ENCODE measurements around the gene MYH6.

The MYH6 gene

DNA sequence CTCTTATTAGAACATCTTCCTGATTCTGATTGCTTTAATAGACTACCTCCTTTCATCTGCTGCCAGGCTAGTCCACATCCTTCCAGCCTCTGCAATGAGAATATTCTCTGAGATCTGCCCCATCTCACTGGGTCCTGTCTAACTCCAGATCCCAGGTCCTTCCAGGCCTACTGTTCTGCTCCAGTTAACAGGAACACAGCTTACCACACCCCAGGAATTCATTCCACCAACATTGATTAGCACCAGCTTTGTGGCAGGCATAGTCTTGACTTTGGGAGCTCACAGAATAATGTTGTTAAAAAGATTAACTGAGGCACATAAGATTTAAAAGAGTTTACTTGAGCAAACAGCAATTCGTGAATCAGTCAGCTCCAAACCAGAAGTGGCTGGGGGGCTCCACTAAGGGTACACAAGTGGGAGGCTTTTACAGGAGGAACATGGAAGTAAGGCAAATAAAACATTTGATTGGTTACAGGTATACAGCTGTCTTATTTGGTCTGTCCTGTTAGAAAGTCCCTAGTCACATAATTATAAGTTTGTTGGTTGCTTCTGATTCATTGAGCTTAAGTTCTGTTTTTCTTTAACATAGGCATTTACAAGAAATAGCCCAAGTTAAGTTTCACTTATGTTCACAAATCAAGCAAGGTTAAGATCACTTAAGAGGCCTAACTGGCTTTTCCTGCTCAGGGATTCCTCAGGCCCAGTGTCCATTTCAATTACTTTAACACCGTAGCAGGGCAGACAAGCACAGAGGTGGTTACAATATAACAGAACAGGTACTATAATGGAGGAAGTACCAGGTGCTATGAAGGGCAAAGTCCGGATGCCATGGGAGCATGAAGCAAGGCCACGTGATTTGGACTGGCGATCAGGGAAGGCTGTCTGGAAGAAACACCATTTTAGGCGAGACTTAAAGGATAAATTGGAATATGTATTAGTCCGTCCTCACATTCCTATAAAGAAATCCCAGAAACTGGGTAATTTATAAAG lies 39.6 kb upstream of the MYH6 start:
- no peaks in the 10 kb centered on the region for H3K79me2 ChIP-seq (ENCODE audit: insufficient read depth, low read length)
- H3K27me3 ChIP-seq (ENCODE audit: insufficient read depth, low read length): no peaks in the 10 kb centered on the region
- no peak overlapping the region for H3K27ac ChIP-seq (ENCODE audit: low read depth, low read length, poor library complexity, severe bottlenecking)
- H3K36me3 ChIP-seq (ENCODE audit: insufficient read depth, low read length): no peaks in the 10 kb centered on the region
- 0 out of 2 replicates have a peak, but pooled peaks cover 4% of the 10 kb centered on the region for H3K9me3 ChIP-seq (ENCODE audit: low read length)
- TF ChIP-seq EZH2 (IDR thresholded peaks at IDR 0.05; ENCODE audit: borderline replicate concordance, low read length): no peak
- TF ChIP-seq, protein P1, sequence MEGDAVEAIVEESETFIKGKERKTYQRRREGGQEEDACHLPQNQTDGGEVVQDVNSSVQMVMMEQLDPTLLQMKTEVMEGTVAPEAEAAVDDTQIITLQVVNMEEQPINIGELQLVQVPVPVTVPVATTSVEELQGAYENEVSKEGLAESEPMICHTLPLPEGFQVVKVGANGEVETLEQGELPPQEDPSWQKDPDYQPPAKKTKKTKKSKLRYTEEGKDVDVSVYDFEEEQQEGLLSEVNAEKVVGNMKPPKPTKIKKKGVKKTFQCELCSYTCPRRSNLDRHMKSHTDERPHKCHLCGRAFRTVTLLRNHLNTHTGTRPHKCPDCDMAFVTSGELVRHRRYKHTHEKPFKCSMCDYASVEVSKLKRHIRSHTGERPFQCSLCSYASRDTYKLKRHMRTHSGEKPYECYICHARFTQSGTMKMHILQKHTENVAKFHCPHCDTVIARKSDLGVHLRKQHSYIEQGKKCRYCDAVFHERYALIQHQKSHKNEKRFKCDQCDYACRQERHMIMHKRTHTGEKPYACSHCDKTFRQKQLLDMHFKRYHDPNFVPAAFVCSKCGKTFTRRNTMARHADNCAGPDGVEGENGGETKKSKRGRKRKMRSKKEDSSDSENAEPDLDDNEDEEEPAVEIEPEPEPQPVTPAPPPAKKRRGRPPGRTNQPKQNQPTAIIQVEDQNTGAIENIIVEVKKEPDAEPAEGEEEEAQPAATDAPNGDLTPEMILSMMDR (IDR thresholded peaks at IDR 0.05; ENCODE audit: low read length): no peak
- H3K4me3 ChIP-seq (ENCODE audit: low read depth, low read length, poor library complexity, severe bottlenecking): no peak overlapping the region
- H3K4me2 ChIP-seq (ENCODE audit: low read length): no peak overlapping the region
- H2AFZ ChIP-seq (ENCODE audit: low read length): no peak overlapping the region
- H4K20me1 ChIP-seq (ENCODE audit: insufficient read depth, low read length): no peaks in the 10 kb centered on the region
- H3F3A ChIP-seq (ENCODE audit: insufficient read depth, low read length): no peaks in the 10 kb centered on the region
- no peaks in the 10 kb centered on the region for H3K9me2 ChIP-seq (ENCODE audit: low read depth, low read length)
- no peak overlapping the region for H3K9ac ChIP-seq (ENCODE audit: low read length)
- H3K4me1 ChIP-seq (ENCODE audit: insufficient read depth, low read length, severe bottlenecking): no peaks in the 10 kb centered on the region

DNA sequence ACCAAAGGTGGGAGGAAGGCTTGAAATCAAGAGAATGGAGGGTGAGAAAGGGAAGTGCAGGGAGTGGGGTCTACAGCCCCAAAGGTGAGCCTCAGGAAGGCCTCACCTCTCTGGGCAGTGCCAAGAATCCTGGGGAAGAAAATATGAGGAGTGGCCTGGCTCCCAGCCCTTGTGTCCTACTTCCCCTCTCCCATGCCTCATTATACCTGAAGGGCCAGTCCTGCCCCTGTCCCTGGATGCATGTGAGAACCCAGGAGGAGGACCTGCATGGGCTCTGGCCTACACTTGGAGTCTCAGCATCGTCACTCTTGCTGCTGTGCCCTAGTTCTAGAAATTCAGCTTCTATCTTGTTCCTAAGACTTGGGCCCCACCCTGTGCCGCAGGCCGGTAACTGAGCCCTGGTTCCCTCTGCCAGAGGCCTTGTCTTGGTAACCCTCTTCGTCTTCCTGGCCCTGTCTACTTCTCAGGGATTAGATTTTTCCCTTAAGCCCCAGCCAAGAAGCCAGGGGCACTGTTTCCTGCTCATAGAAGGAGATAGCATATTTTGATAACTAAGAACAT lies 38.3 kb upstream of the MYH6 start:
- Histone ChIP-seq H3K9ac (ENCODE audit: low read length) (no peak overlapping the region), H3K9me2 (ENCODE audit: low read depth, low read length) (no peaks in the 10 kb centered on the region), H3K36me3 (ENCODE audit: insufficient read depth, low read length) (no peaks in the 10 kb centered on the region), H3K79me2 (ENCODE audit: insufficient read depth, low read length) (no peaks in the 10 kb centered on the region), H4K20me1 (ENCODE audit: insufficient read depth, low read length) (no peaks in the 10 kb centered on the region), H2AFZ (ENCODE audit: low read length) (no peak overlapping the region), H3K27ac (ENCODE audit: low read depth, low read length, poor library complexity, severe bottlenecking) (no peak overlapping the region), H3K4me1 (ENCODE audit: insufficient read depth, low read length, severe bottlenecking) (no peaks in the 10 kb centered on the region), H3K27me3 (ENCODE audit: insufficient read depth, low read length) (no peaks in the 10 kb centered on the region), H3F3A (ENCODE audit: insufficient read depth, low read length) (no peaks in the 10 kb centered on the region), H3K4me3 (ENCODE audit: low read depth, low read length, poor library complexity, severe bottlenecking) (no peak overlapping the region), H3K9me3 (ENCODE audit: low read length) (no peaks in the 10 kb centered on the region), H3K4me2 (ENCODE audit: low read length) (no peak overlapping the region)
- TF ChIP-seq EZH2 (IDR thresholded peaks at IDR 0.05; ENCODE audit: borderline replicate concordance, low read length): no peak
- TF ChIP-seq, protein P1 (IDR thresholded peaks at IDR 0.05; ENCODE audit: low read length): no peak

DNA sequence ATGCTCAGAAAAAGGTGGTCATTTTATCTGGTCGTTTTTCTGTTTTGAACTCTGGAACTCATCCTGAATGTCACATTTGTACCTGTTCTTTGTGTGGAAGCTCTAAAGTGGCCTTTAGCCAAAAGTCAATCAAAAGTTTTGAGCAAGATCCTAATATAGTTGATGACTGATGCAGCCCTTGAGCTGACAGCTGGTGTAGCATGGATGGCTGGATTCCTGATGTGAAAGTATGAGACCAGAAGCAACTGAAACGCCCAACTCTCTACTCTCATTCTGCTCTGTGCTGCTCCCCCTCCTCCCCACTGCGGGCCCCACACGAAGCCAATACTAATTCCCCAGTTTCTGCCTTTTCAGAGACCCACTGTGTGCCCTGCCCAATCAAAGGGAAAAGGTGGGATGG lies 37.7 kb upstream of the MYH6 start:
- H3K79me2 ChIP-seq (ENCODE audit: insufficient read depth, low read length): no peaks in the 10 kb centered on the region
- H4K20me1 ChIP-seq (ENCODE audit: insufficient read depth, low read length): no peaks in the 10 kb centered on the region
- H3K9me3 ChIP-seq (ENCODE audit: low read length): no peaks in the 10 kb centered on the region
- TF ChIP-seq, protein P1 (IDR thresholded peaks at IDR 0.05; ENCODE audit: low read length): no peak
- no peak for TF ChIP-seq EZH2 (IDR thresholded peaks at IDR 0.05; ENCODE audit: borderline replicate concordance, low read length)
- H3K27ac ChIP-seq (ENCODE audit: low read depth, low read length, poor library complexity, severe bottlenecking): no peak overlapping the region
- no peak overlapping the region for H2AFZ ChIP-seq (ENCODE audit: low read length)
- no peak overlapping the region for H3K4me3 ChIP-seq (ENCODE audit: low read depth, low read length, poor library complexity, severe bottlenecking)
- no peaks in the 10 kb centered on the region for H3K9me2 ChIP-seq (ENCODE audit: low read depth, low read length)
- H3K4me2 ChIP-seq (ENCODE audit: low read length): no peak overlapping the region
- no peaks in the 10 kb centered on the region for H3K36me3 ChIP-seq (ENCODE audit: insufficient read depth, low read length)
- no peaks in the 10 kb centered on the region for H3F3A ChIP-seq (ENCODE audit: insufficient read depth, low read length)
- H3K4me1 ChIP-seq (ENCODE audit: insufficient read depth, low read length, severe bottlenecking): no peaks in the 10 kb centered on the region
- H3K9ac ChIP-seq (ENCODE audit: low read length): no peak overlapping the region
- 0 out of 2 replicates have a peak, but pooled peaks cover 2% of the 10 kb centered on the region for H3K27me3 ChIP-seq (ENCODE audit: insufficient read depth, low read length)
